Articular chondrocyte of knee joint (primary cell): ENCODE data around the gene IDH2. TPM values are rescaled to one million over a fixed set of nuclear protein-coding genes. Genes with fewer than 3 reads are reported as not detected.

Experiments
- small RNA-seq: library from RNA; depleted of rRNA; stranded (forward); fragments of <200 nt; gene quantifications from one replicate; pipeline ENCODE3, GENCODE V24; 2012
- total RNA-seq: library from RNA; depleted of rRNA; stranded (reverse); fragments of >200 nt; gene quantifications from 2 replicates; pipeline ENCODE4 v1.2.3, GENCODE V29; 2012

Gene IDH2
- total RNA-seq: 70.0 and 79.3 TPM in 2 replicates

GRCh38 chr15:90101969-90102890, at the start of gene IDH2:
TSS of gene IDH2 (minus strand) at chr15:90102468. CDS start at chr15:90102390, 78 bp downstream.

Small RNAs within 50 kb of the gene (small RNA-seq; reads per million reads assigned to genes)
- not detected for gene RF00066

Other genes starting within 250 kb of the IDH2 start
- 61.3 and 84.5 TPM in 2 replicates for gene AP3S2, start 208.5 kb downstream of the IDH2 start, total RNA-seq
- gene ARPIN, start 189.5 kb downstream of the IDH2 start, total RNA-seq: 17.0 and 17.2 TPM in 2 replicates
- 7.5 and 8.2 TPM in 2 replicates for gene ZNF710, start 101.1 kb downstream of the IDH2 start, total RNA-seq
- gene SEMA4B, start 98.9 kb upstream of the IDH2 start, total RNA-seq: 20.0 and 21.2 TPM in 2 replicates
- 31.0 and 32.5 TPM in 2 replicates for gene CIB1, start 131.5 kb upstream of the IDH2 start, total RNA-seq
- 6.4 and 10.4 TPM in 2 replicates for gene GDPGP1, start 131.7 kb upstream of the IDH2 start, total RNA-seq
- gene TTLL13, start 147.1 kb upstream of the IDH2 start, total RNA-seq: 0.11 and 0.13 TPM in 2 replicates
- 58.3 and 63.7 TPM in 2 replicates for gene NGRN, start 163.2 kb upstream of the IDH2 start, total RNA-seq
- 1.8 and 2.8 TPM in 2 replicates for gene ZNF774, start 249.8 kb upstream of the IDH2 start, total RNA-seq